Astrocyte of the cerebellum (primary cell): Measurements from ENCODE around the gene SLC27A4.
"Not testable (repeated sequence)": the region's sequence is repeated elsewhere in the genome, so short reads cannot be mapped to it uniquely, and the experiment has no call there.

ENCODE experiments used
- DNase-seq: peaks from one replicate; pipeline ENCODE4 v3.0.0-alpha.2; 2011; ENCODE audit warnings: low read depth
- H3K4me3 ChIP-seq: 2 replicates; pipeline ENCODE4 v1.5.1; 2011; ENCODE audit warnings: mild to moderate bottlenecking, low read depth, low read length, moderate library complexity
- CTCF ChIP-seq: IDR thresholded peaks from 2 replicates; pipeline ENCODE4 v1.5.1; 2012; ENCODE audit warnings: low read length, low read depth, moderate library complexity, mild to moderate bottlenecking; ENCODE audit errors: missing control alignments
- in situ Hi-C: cut with HindIII; loops from 2 replicates; pipeline ENCODE4 v1.10.0; 2017; ENCODE audit warnings: low sequenced_read_pairs

Gene SLC27A4

DNA sequence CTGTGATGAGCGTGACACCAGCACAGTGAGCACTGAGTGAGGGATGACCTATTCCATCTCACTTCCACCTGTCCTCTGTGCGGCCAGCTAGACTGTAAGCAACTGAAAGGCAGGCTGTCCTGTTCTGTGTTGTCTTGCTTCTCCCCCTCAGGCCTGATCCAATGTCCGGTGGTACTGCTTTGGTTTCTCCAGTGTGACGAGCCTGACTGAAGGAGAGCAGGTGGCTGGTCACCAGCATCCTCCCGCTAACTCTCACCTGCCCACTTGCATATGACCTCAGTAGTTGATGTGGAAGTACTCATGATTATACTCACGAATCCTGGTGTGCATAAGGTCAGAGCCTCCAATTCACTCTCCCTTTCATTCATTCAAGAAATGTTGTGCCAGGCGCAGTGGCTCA, 2.4 kb upstream of the SLC27A4 start:
- in situ Hi-C loops, result no loop called here
- H3K4me3 ChIP-seq, result no peak overlapping the region
- no peak for DNase-seq
- TF ChIP-seq CTCF, result no peak

DNA sequence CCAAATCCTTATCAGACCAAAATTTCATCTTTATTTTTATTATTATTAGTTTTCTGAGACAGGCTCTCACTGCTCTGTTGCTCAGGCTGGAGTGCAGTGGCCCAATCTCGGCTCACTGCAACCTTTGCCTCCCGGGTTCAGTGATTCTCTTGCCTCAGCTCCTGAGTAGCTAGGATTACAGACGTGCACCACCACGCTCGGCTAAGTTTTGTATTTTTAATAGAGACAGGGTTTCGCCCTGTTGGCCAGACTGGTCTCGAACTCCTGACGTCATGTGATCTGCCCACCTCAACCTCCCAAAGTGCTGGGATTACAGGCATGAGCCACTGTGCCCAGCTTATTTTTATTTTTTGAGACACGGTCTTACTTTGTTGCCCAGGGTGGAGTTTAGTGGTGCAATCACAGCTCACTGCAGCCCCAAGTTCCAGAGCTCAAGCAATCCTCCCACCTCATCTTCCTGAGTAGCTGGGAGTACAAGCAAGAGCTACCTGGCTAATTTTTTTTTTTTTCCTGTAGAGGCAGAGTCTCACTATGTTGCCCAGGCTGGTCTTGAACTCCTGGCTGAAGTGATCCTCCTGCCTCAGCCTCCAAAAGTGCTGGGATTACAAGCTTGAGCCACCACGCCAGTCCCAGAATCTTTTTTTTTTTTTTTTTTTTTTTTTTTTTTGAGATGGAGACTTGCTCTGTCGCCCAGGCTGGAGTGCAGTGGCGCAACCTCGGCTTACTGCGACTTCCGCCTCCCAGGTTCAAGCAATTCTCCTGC, 1.3 kb upstream of the SLC27A4 start:
- in situ Hi-C loops, DNase-seq, H3K4me3 ChIP-seq: not testable (repeated sequence)

- H3K4me3 ChIP-seq, result peak overlapping the region; percentile 74
- in situ Hi-C loops, result no loop called here
- TF ChIP-seq CTCF, result no peak
- DNase-seq, result no peak
These were observed 536 bp downstream of the SLC27A4 start for GRCh38 chr9:128340691-128341434.

GRCh38 chr9:128341435-128341849, 1.1 kb downstream of the SLC27A4 start:
- DNase-seq, result no peak
- H3K4me3 ChIP-seq, result peak overlapping the region; percentile 74
- TF ChIP-seq CTCF, result peak; percentile 61
- in situ Hi-C loops, result no loop called here

DNA sequence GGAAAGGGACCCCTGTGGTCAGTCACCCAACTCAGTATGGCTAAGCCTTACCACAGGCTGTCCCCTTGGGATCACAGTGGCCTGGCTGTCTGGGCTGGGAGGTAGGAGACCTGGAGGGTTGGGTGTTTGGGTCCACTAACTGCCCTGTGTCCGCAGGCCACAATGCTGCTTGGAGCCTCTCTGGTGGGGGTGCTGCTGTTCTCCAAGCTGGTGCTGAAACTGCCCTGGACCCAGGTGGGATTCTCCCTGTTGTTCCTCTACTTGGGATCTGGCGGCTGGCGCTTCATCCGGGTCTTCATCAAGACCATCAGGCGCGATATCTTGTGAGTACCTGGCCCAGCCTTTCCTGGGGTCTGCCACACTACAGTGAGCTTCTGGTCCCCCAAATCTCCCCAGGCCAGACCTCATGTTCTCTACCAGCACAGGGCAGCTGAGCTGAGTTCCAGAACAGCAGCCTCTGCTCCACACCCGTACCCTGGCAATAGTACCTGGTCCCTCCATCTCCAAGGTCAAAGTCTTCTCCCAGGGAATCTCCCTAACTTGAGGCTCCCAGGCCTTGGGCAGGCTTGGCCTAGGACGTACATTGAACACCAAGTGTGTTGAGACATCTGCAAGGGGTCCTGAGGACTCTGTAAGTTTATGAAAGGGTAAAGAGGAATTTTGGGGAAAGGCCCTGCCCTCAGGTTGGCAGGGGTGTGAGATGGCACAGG, 2.8 kb downstream of the SLC27A4 start:
- no peak for DNase-seq
- TF ChIP-seq CTCF, result no peak
- in situ Hi-C loops, result no loop called here
- H3K4me3 ChIP-seq, result no peak overlapping the region

GRCh38 chr9:128343855-128344254, 3.5 kb downstream of the SLC27A4 start:
- in situ Hi-C loops, result no loop called here
- DNase-seq, result no peak
- no peak overlapping the region for H3K4me3 ChIP-seq
- TF ChIP-seq CTCF, result no peak
